ENCODE measurements around the gene WSCD2. TPM values are rescaled to one million over a fixed set of nuclear protein-coding genes. Genes with fewer than 3 reads are reported as not detected.

The WSCD2 gene
- total and polyA plus RNA-seq, 2 donors (not counting 3 experiments of a cell fraction or from before 2014, with no cell fraction given): not detected

- Histone ChIP-seq H3K4me2 (ENCODE audit: insufficient read depth, low read length) (no peak overlapping the region), H3K27me3 (ENCODE audit: control insufficient read depth in 2 of 2, insufficient read depth in 2 of 2, low read length in 2 of 2) (no peaks in the 10 kb centered on the region), H3K9me1 (replicated peaks; ENCODE audit: control insufficient read depth, extremely low read depth, insufficient read depth, low read length) (no peaks in the 10 kb centered on the region), H3K4me3 (replicated peaks in 1 of 3; ENCODE audit: insufficient read depth in 1 of 3, low read depth in 1 of 3, low read length in 3 of 3) (no peak overlapping the region), H3K36me3 (ENCODE audit: control insufficient read depth in 2 of 2, extremely low read depth in 1 of 2, insufficient read depth in 2 of 2, low read length in 2 of 2) (no peaks in the 10 kb centered on the region), H3K9me3 (replicated peaks; ENCODE audit: control insufficient read depth, insufficient read depth, low read length) (no peaks in the 10 kb centered on the region), H2AFZ (ENCODE audit: low read depth, low read length) (no peak overlapping the region), H3K4me1 (ENCODE audit: control insufficient read depth, extremely low read depth, insufficient read depth, low read length) (no peaks in the 10 kb centered on the region), H3K27ac (ENCODE audit: insufficient read depth, low read depth, low read length) (no peak overlapping the region), H4K20me1 (replicated peaks; ENCODE audit: control insufficient read depth, extremely low read depth, insufficient read depth, low read length) (no peaks in the 10 kb centered on the region), H3K9ac (replicated peaks; ENCODE audit: extremely low read depth, insufficient read depth, low read length) (no peak overlapping the region), H3K79me2 (ENCODE audit: control insufficient read depth, insufficient read depth, low read length) (no peaks in the 10 kb centered on the region)
- dilution Hi-C loops (cut with MboI; ENCODE audit: extremely low pct_ligation_motif_present, low sequenced_read_pairs): no loop called here
- no TSS peak for BruUV-seq (replicated peaks)
- FAIRE-seq: no peak
- DNase-seq (ENCODE audit: low read depth, low spot score): no peak
- TF ChIP-seq MAX (IDR thresholded peaks at IDR 0.05; ENCODE audit: insufficient read depth, insufficient read length) (no peak), JUN (IDR thresholded peaks at IDR 0.05; ENCODE audit: borderline replicate concordance, insufficient read depth, insufficient read length, low read depth) (no peak), FOS (IDR thresholded peaks at IDR 0.05; ENCODE audit: borderline replicate concordance, insufficient read depth, low read length) (no peak), EZH2 (IDR thresholded peaks at IDR 0.05; ENCODE audit: borderline replicate concordance, low read depth, low read length, severe bottlenecking) (no peak), POLR2AphosphoS5 (IDR thresholded peaks at IDR 0.05; ENCODE audit: insufficient read depth, low read depth, low read length) (no peak), GATA2 (IDR thresholded peaks at IDR 0.05; ENCODE audit: insufficient read depth, insufficient read length, low read depth, low read length) (no peak), MYC (IDR thresholded peaks at IDR 0.05; ENCODE audit: low read depth, low read length) (no peak), CTCF (IDR thresholded peaks at IDR 0.05; ENCODE audit: extremely low read depth in 1 of 2, insufficient read depth in 1 of 2, low read depth in 1 of 2, low read length in 2 of 2) (no peak), POLR2A (IDR thresholded peaks at IDR 0.05; ENCODE audit: low read depth, low read length) (no peak)
- CTCF ChIA-PET: no interaction called here
- POLR2A ChIA-PET: no interaction called here
- intact Hi-C loops (cut with micrococcal nuclease): no loop called here
Observed at GRCh38 chr12:108254517-108255251, 125.6 kb downstream of the WSCD2 start.
